GM12864 (cell line): ENCODE measurements around the gene NDUFAF2.

Source experiments
- DNase-seq: peaks from one replicate; pipeline ENCODE4 v3.0.0-alpha.2; 2011; ENCODE audit warnings: low read depth
- H3K4me3 ChIP-seq: 2 replicates; pipeline ENCODE4 v1.5.1; 2011; ENCODE audit warnings: mild to moderate bottlenecking, low read depth, low read length, control low read depth
- TF ChIP-seq, protein P1 (sequence below): IDR thresholded peaks from 2 replicates; pipeline ENCODE4 v1.5.1; 2011; ENCODE audit warnings: low read depth, mild to moderate bottlenecking, moderate library complexity, low read length, control low read depth, inconsistent platforms; ENCODE audit errors: missing control alignments

NDUFAF2 gene

DNA sequence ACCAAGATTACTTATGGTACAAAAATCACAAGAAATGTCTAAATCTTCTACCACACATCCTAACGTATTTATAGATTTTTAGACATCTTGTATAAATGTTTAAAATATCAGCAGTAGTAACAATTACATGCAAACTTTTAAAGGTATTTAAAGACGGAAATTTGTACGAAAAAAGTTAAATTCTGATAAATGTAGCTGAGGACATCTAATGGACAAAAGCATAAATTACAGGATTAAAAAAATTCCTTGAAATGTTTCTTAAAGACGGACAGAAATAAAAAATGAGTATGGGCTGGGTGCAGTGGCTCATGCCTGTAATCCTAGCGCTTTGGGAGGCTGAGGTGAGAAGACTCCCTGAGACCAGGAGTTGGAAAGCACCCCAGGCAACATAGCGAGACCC lies 16.0 kb upstream of the NDUFAF2 start:
- DNase-seq = no peak
- H3K4me3 ChIP-seq = no peak overlapping the region
- TF ChIP-seq, protein P1, sequence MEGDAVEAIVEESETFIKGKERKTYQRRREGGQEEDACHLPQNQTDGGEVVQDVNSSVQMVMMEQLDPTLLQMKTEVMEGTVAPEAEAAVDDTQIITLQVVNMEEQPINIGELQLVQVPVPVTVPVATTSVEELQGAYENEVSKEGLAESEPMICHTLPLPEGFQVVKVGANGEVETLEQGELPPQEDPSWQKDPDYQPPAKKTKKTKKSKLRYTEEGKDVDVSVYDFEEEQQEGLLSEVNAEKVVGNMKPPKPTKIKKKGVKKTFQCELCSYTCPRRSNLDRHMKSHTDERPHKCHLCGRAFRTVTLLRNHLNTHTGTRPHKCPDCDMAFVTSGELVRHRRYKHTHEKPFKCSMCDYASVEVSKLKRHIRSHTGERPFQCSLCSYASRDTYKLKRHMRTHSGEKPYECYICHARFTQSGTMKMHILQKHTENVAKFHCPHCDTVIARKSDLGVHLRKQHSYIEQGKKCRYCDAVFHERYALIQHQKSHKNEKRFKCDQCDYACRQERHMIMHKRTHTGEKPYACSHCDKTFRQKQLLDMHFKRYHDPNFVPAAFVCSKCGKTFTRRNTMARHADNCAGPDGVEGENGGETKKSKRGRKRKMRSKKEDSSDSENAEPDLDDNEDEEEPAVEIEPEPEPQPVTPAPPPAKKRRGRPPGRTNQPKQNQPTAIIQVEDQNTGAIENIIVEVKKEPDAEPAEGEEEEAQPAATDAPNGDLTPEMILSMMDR = no peak

DNA sequence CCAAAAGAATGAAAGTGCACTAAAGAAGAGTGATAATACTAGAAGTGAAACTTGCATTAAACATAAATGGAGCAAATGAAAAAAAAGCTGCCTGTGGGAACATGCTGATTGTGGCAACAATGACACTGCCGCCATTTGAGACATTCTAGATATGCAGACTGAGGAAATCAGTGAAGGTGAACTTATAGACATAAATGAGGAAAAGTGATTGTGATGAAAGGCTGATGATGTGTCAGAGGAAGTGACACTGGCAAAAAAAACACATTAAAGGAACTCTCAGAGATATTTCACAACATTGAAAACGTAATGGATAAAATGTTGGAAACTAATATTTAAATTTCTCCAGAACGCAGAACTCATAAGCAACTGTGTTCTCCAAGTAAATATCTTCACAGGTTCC lies 1.4 kb upstream of the NDUFAF2 start:
- DNase-seq = no peak
- TF ChIP-seq, protein P1 = no peak
- no peak overlapping the region for H3K4me3 ChIP-seq

DNA sequence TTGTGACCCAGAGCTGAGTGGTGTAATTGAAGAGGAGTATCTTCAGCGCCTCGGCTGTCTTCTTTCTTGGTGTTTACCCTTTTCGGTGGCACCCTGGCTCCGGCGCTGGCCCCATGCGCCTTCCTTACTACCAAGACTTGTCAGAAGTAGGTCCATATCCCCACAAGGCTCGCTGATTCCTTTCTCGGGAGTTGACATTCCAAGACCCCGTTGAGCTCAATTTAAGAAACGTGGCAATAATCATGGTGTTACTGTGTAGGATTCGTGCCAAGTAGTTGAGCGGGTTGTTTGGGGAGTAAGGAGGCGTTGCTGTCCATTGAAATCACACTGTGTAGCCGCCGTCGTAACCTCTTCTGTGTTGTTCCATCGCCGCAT lies 795 bp downstream of the NDUFAF2 start:
- TF ChIP-seq, protein P1 = no peak
- H3K4me3 ChIP-seq = peak overlapping the region; percentile 85
- peak; percentile 13 for DNase-seq

DNA sequence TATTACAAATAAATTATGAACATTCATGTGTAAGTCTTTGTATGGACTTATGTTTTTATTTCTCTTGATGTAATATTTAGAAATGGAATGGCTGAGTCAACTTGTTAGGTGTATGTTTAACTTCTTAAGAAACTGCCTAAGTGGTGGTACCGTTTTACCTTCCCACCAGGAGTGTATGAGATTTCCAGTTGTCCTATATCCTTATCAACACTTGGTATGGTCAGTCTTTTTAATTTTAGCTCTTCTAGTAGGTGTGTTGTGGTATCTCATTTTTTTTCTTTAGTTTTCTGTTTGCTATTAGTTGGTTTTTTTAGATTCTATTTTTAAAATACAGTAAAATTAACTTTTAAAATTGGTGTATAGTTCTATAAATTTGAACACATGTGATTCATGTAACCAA lies 3.7 kb downstream of the NDUFAF2 start:
- H3K4me3 ChIP-seq = no peak overlapping the region
- TF ChIP-seq, protein P1 = no peak
- DNase-seq = no peak

DNA sequence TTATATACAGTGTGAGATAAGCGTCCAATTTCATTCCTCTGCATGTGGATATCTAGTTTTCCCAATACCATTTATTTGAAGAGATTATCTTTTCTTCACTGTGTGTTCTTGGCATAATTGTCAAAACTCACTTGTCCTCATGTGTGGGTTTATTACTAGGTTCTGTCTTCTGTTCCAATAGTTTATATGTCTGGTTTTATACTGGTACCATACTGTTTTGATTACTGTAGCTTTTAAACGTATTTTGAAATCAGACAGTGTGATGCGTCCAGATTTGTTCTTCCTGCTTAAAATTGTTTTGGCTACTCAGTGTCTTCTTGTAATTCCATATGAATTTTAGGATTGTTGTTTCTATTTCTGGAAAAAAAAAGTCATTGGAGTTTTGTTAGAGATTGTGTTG lies 10.2 kb downstream of the NDUFAF2 start:
- TF ChIP-seq, protein P1 = no peak
- no peak for DNase-seq
- no peak overlapping the region for H3K4me3 ChIP-seq

DNA sequence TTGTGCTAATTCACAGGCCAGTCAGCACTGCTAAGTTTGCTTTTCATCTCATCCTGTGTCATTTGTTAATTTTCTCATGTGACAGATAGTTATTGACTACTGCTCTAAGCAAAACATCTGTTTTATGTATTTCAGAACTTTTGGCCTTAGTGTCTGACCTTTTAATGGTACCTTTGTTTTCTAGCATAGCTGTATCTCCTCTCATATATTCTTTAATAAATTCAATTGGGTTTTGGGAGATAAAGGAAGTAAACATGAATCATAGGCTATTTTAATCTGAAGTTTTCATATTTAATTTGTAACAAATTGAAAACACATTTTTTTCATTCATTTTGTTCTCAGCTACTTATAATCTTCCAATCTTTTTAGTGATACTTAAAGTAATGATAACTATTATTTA lies 13.1 kb downstream of the NDUFAF2 start:
- H3K4me3 ChIP-seq = no peak overlapping the region
- TF ChIP-seq, protein P1 = no peak
- DNase-seq = no peak

DNA sequence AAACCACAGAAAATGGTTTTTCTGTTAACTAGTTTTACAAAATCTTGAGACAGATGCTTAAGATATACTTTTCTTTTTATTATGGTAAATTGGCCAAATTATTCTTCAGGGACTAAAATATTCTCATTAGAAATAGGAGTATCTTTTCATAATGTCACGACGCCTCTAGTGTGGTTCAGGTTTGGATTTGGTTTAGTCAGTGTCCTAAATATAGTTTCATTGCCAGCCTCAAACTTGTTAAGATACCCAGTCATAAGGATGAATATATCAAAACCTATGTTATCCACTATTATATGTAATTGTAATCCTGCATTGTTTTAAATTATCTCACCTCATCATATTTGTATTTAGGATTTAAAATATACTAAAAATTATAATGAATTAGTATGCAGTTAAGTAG lies 13.7 kb downstream of the NDUFAF2 start:
- H3K4me3 ChIP-seq = no peak overlapping the region
- DNase-seq = no peak
- TF ChIP-seq, protein P1 = no peak
